ENCODE data around the gene KARS1. TPM values are rescaled to one million over a fixed set of nuclear protein-coding genes. Genes with fewer than 3 reads are reported as not detected.

The KARS1 gene
- total and polyA plus RNA-seq, 2 of the 4 experiments (the other 2 are of a cell fraction): 122 to 228 TPM

DNA sequence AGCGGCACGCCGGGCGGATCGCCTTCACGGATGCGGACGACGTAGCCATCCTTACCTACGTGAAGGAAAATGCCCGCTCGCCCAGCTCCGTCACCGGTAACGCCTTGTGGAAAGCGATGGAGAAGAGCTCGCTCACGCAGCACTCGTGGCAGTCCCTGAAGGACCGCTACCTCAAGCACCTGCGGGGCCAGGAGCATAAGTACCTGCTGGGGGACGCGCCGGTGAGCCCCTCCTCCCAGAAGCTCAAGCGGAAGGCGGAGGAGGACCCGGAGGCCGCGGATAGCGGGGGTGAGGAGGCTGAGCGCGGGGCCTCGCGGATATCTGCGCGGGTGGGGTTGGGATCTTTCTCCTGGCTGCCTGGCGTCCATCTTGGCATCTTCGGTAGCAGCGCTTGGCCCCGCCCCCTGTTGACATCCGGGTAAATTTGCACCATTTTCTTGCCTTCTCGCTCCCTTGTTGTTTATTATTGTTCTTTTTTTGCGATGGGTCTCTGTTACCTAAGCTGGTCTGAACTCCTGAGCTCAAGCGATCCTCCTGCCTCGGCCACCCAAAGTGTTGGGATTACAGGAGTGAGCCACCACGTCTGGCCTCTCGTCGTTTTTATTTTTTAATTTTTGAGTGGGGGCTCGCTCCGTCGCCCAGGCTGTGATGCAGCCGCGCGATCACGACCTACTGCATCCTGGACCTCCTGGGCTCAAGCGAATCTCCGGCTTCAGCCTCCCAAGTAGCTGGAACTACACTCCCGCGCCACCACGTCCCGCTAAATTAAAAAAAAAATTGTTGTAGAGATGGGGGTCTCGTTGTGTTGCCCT lies 1.0 kb upstream of the KARS1 start:
- no peaks in the 10 kb centered on the region for H3K9me3 ChIP-seq (ENCODE audit: control insufficient read depth, insufficient read depth, low read length)
- peak overlapping the region; percentile 85 for H3K4me3 ChIP-seq (ENCODE audit: insufficient read depth, low read depth, low read length)
- H4K91ac ChIP-seq (ENCODE audit: insufficient read depth, low read depth, low read length): peak overlapping the region; percentile 79
- peak overlapping the region; percentile 86 for H3K23ac ChIP-seq (ENCODE audit: low read depth, low read length)
- peaks cover 6% of the 10 kb centered on the region for H3K4me1 ChIP-seq (ENCODE audit: control insufficient read depth, insufficient read depth, low read length)
- TF ChIP-seq, protein P1, sequence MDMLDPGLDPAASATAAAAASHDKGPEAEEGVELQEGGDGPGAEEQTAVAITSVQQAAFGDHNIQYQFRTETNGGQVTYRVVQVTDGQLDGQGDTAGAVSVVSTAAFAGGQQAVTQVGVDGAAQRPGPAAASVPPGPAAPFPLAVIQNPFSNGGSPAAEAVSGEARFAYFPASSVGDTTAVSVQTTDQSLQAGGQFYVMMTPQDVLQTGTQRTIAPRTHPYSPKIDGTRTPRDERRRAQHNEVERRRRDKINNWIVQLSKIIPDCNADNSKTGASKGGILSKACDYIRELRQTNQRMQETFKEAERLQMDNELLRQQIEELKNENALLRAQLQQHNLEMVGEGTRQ (IDR thresholded peaks at IDR 0.05; ENCODE audit: low read depth, low read length): no peak
- TF ChIP-seq SMC3 (IDR thresholded peaks at IDR 0.05; ENCODE audit: low read depth, low read length): no peak
- TF ChIP-seq, protein P2, sequence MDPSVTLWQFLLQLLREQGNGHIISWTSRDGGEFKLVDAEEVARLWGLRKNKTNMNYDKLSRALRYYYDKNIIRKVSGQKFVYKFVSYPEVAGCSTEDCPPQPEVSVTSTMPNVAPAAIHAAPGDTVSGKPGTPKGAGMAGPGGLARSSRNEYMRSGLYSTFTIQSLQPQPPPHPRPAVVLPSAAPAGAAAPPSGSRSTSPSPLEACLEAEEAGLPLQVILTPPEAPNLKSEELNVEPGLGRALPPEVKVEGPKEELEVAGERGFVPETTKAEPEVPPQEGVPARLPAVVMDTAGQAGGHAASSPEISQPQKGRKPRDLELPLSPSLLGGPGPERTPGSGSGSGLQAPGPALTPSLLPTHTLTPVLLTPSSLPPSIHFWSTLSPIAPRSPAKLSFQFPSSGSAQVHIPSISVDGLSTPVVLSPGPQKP (IDR thresholded peaks at IDR 0.05; ENCODE audit: borderline replicate concordance, low read depth, low read length): no peak
- TF ChIP-seq RCOR1 (IDR thresholded peaks at IDR 0.05; ENCODE audit: insufficient replicate concordance, low read length): no peak
- no peak for TF ChIP-seq MAFK (IDR thresholded peaks at IDR 0.05; ENCODE audit: low read depth, low read length)
- TF ChIP-seq RAD21 (IDR thresholded peaks at IDR 0.05; ENCODE audit: low read length): no peak
- peak; percentile 38; the same call in 1 of the 2 replicates for TF ChIP-seq MAZ (IDR thresholded peaks at IDR 0.05; ENCODE audit: borderline replicate concordance, low read depth, low read length)
- TF ChIP-seq NFE2L2 (IDR thresholded peaks at IDR 0.05; ENCODE audit: low read depth, low read length): no peak
- peak; percentile 13; the same call in 1 of the 2 replicates for TF ChIP-seq CHD1 (IDR thresholded peaks at IDR 0.05; ENCODE audit: low read depth, low read length)
- no peak for TF ChIP-seq CEBPB (IDR thresholded peaks at IDR 0.05; ENCODE audit: low read depth, low read length)
- no peak for TF ChIP-seq FOS (IDR thresholded peaks at IDR 0.05; ENCODE audit: low read depth, low read length)
- no peak for TF ChIP-seq RFX5 (IDR thresholded peaks at IDR 0.05; ENCODE audit: low read depth, low read length)
- 2% methylated on average over 40 of the region's 62 CpGs; no CpG with 5 or more reads in 1 of the 2 experiments for WGBS, 2 experiments (ENCODE audit: extremely low coverage in 2 of 2, insufficient read length in 1 of 2)
- H3K79me1 ChIP-seq (ENCODE audit: low read depth in 1 of 2, low read length in 2 of 2): peaks cover 5 to 48% of the 10 kb centered on the region in 2 experiments; a peak in 2 of 4 replicates
- H3K9me1 ChIP-seq (ENCODE audit: insufficient read depth, low read length): peaks cover 5% of the 10 kb centered on the region
- dilution Hi-C loops (cut with HindIII; ENCODE audit: low sequenced_read_pairs, unreplicated experiment): no loop called here
- in situ Hi-C loops (cut with MboI; ENCODE audit: low sequenced_read_pairs): loop anchor here (10.0 kb wide), 1 partner anchor 116 kb away; no protein-coding TSS in a partner anchor
- ATAC-seq (ENCODE audit: low read depth) (peak; percentile 52), DNase-seq (peak; percentile 65)
- no peak overlapping the region for H2BK20ac ChIP-seq (ENCODE audit: low read depth, low read length)
- no peak overlapping the region; the same call in 2 of the 3 replicates for H2BK15ac ChIP-seq (ENCODE audit: low read depth, low read length)
- H2AK5ac ChIP-seq (ENCODE audit: low read depth, low read length): peak overlapping the region; percentile 80; the same call in 1 of the 2 replicates
- peak overlapping the region; percentile 96 for H3K27ac ChIP-seq (ENCODE audit: insufficient read depth, low read length)
- intact Hi-C loops (cut with micrococcal nuclease): loop anchor here (1.0 to 10.0 kb wide), 2 partner anchors 116 to 1526 kb away; no protein-coding TSS in a partner anchor
- H3K56ac ChIP-seq (ENCODE audit: extremely low read depth, insufficient read depth, low read length): peak overlapping the region; percentile 44; the same call in 1 of the 2 replicates
- no peaks in the 10 kb centered on the region for H3K27me3 ChIP-seq (ENCODE audit: control insufficient read depth, insufficient read depth, low read length)
- peak overlapping the region; percentile 92 for H2AFZ ChIP-seq (replicated peaks; ENCODE audit: low read length, poor library complexity)
- peak overlapping the region; percentile 98 for H3K18ac ChIP-seq (ENCODE audit: low read depth, low read length)
- ChIA-PET POLR2A (ENCODE audit: unreplicated experiment) (interaction anchor here (1.1 kb wide), 1 partner anchor 42 kb away, joined by 4 read pairs; no protein-coding TSS in a partner anchor), CTCF (interaction anchor here (1.1 to 1.5 kb wide), 3 partner anchors 115 to 176 kb away, joined by 3 to 4 read pairs (median 3); no protein-coding TSS in a partner anchor)
- peak overlapping the region; percentile 86 for H3K14ac ChIP-seq (replicated peaks; ENCODE audit: low read depth, low read length)
- peak overlapping the region; percentile 98 for H3K4me2 ChIP-seq (ENCODE audit: low read depth, low read length)
- BruUV-seq (replicated peaks): no TSS peak
- peak overlapping the region; percentile 85 for H3K4ac ChIP-seq (ENCODE audit: low read depth, low read length)
- H3K9ac ChIP-seq (ENCODE audit: low read depth, low read length): peak overlapping the region; percentile 99
- H2BK5ac ChIP-seq (ENCODE audit: low read depth, low read length, poor library complexity, severe bottlenecking): peak overlapping the region; percentile 86
- H2BK120ac ChIP-seq (ENCODE audit: low read depth, low read length): peak overlapping the region; percentile 1; the same call in 1 of the 2 replicates
- peak overlapping the region; percentile 72 to 80 for H4K8ac ChIP-seq (ENCODE audit: low read depth in 2 of 2, low read length in 2 of 2)
- peak overlapping the region; percentile 87 for H2AK9ac ChIP-seq (replicated peaks; ENCODE audit: low read depth, low read length, poor library complexity)
- peak overlapping the region; percentile 95 for H4K5ac ChIP-seq (ENCODE audit: low read depth, low read length)
- peaks cover 51% of the 10 kb centered on the region for H4K20me1 ChIP-seq (ENCODE audit: insufficient read depth, low read length)
- H3K36me3 ChIP-seq (ENCODE audit: control insufficient read depth, insufficient read depth, low read length): peaks cover 7% of the 10 kb centered on the region
